Ishikawa (cell line): Measurements from ENCODE around the gene DRC7.

Source experiments
- CEBPB ChIP-seq: IDR thresholded peaks from 2 replicates; pipeline ENCODE4 v1.6.1; 2012
- EGR1 ChIP-seq: IDR thresholded peaks from 2 replicates; pipeline ENCODE4 v1.6.1; 2012
- NFIC ChIP-seq: IDR thresholded peaks from 2 replicates; pipeline ENCODE4 v1.6.1; 2012
- RAD21 ChIP-seq: IDR thresholded peaks from 2 replicates; pipeline ENCODE4 v1.6.1; 2012; ENCODE audit warnings: low read depth
- REST ChIP-seq: IDR thresholded peaks from 2 replicates; pipeline ENCODE4 v1.6.1; 2012; ENCODE audit warnings: low read depth, mild to moderate bottlenecking
- TAF1 ChIP-seq: IDR thresholded peaks from 2 replicates; pipeline ENCODE4 v1.6.1; 2012; ENCODE audit warnings: low read depth, mild to moderate bottlenecking
- TCF12 ChIP-seq: IDR thresholded peaks from 2 replicates; pipeline ENCODE4 v1.6.1; 2012; ENCODE audit warnings: low read depth
- TEAD4 ChIP-seq: IDR thresholded peaks from 2 replicates; pipeline ENCODE4 v1.6.1; 2012
- YY1 ChIP-seq: IDR thresholded peaks from 2 replicates; pipeline ENCODE4 v1.6.1; 2012; ENCODE audit warnings: low read depth
- TF ChIP-seq, protein P1 (sequence below): IDR thresholded peaks from 2 replicates; pipeline ENCODE4 v1.6.1; 2012

GRCh38 chr16:57688987-57689761 lies 5.4 kb upstream of the DRC7 start:
- TF ChIP-seq CEBPB (no peak), TCF12 (no peak), TAF1 (no peak), YY1 (no peak), REST (no peak), RAD21 (no peak), NFIC (no peak), EGR1 (no peak), TEAD4 (no peak)
- TF ChIP-seq, protein P1, sequence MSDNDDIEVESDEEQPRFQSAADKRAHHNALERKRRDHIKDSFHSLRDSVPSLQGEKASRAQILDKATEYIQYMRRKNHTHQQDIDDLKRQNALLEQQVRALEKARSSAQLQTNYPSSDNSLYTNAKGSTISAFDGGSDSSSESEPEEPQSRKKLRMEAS, result no peak
